Body of pancreas (tissue), 4 donors: ENCODE results near the gene COA5.

ENCODE experiments used
- POLR2A ChIP-seq, 3 donors: fragments of 450-650 bp; IDR thresholded peaks; one replicate each; pipeline ENCODE4 v1.6.1; 2016; ENCODE audit warnings: antibody characterized with exemption in 3 of 3, mild to moderate bottlenecking in 2 of 3
- TF ChIP-seq, protein P1 (sequence below), 7 experiments: fragments of 450-650 bp in 4 of 7; fragments of 200-600 bp in 3 of 7; sonication (generic) in 3 of 7; IDR thresholded peaks; one replicate each; pipeline ENCODE4 v1.5.1; 2016 to 2019; ENCODE audit warnings: antibody characterized with exemption in 7 of 7

- TF ChIP-seq, protein P1, sequence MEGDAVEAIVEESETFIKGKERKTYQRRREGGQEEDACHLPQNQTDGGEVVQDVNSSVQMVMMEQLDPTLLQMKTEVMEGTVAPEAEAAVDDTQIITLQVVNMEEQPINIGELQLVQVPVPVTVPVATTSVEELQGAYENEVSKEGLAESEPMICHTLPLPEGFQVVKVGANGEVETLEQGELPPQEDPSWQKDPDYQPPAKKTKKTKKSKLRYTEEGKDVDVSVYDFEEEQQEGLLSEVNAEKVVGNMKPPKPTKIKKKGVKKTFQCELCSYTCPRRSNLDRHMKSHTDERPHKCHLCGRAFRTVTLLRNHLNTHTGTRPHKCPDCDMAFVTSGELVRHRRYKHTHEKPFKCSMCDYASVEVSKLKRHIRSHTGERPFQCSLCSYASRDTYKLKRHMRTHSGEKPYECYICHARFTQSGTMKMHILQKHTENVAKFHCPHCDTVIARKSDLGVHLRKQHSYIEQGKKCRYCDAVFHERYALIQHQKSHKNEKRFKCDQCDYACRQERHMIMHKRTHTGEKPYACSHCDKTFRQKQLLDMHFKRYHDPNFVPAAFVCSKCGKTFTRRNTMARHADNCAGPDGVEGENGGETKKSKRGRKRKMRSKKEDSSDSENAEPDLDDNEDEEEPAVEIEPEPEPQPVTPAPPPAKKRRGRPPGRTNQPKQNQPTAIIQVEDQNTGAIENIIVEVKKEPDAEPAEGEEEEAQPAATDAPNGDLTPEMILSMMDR (IDR thresholded peaks at IDR 0.05): no peak
- TF ChIP-seq POLR2A (IDR thresholded peaks at IDR 0.05): no peak
These were observed 46.2 kb downstream of the COA5 start for GRCh38 chr2:98561902-98562695.
